CD4-positive, alpha-beta T cell treated with Interleukin-17A for 1 hour (primary cell): ENCODE data around the gene RNF32.
A peak's percentile ranks its signal among the peaks of the same experiment; 100 is the strongest.
"Not testable (repeated sequence)": the region's sequence is repeated elsewhere in the genome, so short reads cannot be mapped to it uniquely, and the experiment has no call there.

Experiments used
- DNase-seq: peaks from one replicate; pipeline ENCODE4 v3.0.0-alpha.2; 2020

The RNF32 gene

GRCh38 chr7:156614434-156615264, 25.9 kb upstream of the RNF32 start:
- no peak for DNase-seq

GRCh38 chr7:156616269-156617202, 24.0 kb upstream of the RNF32 start:
- no peak for DNase-seq

GRCh38 chr7:156617215-156617614, 23.4 kb upstream of the RNF32 start:
- DNase-seq, result no peak

- DNase-seq, result no peak
Measured at GRCh38 chr7:156618078-156618779, 22.3 kb upstream of the RNF32 start.

GRCh38 chr7:156618780-156619367, 21.7 kb upstream of the RNF32 start:
- DNase-seq, result no peak

- not testable (repeated sequence) for DNase-seq
Measured at GRCh38 chr7:156619488-156620290, 20.9 kb upstream of the RNF32 start.

GRCh38 chr7:156620291-156620675, 20.3 kb upstream of the RNF32 start:
- DNase-seq, result no peak

GRCh38 chr7:156621652-156622051, 18.9 kb upstream of the RNF32 start:
- no peak for DNase-seq

- DNase-seq, result no peak
Measured at GRCh38 chr7:156625580-156625979, 15.0 kb upstream of the RNF32 start.

GRCh38 chr7:156626220-156626895, 14.2 kb upstream of the RNF32 start:
- no peak for DNase-seq

GRCh38 chr7:156628562-156628961, 12.0 kb upstream of the RNF32 start:
- no peak for DNase-seq

- no peak for DNase-seq
Measured at GRCh38 chr7:156629873-156630272, 10.7 kb upstream of the RNF32 start.

GRCh38 chr7:156634117-156634516, 6.5 kb upstream of the RNF32 start:
- DNase-seq, result no peak

GRCh38 chr7:156635529-156636385, 4.8 kb upstream of the RNF32 start:
- no peak for DNase-seq

GRCh38 chr7:156637093-156637492, 3.5 kb upstream of the RNF32 start:
- DNase-seq, result not testable (repeated sequence)

GRCh38 chr7:156638443-156639077, 2.0 kb upstream of the RNF32 start:
- no peak for DNase-seq

- no peak for DNase-seq
Measured at GRCh38 chr7:156639426-156640256, 933 bp upstream of the RNF32 start.

- peak; percentile 67 for DNase-seq
Measured at GRCh38 chr7:156640949-156641485, 443 bp downstream of the RNF32 start.
